Islet of Langerhans (tissue), 1 donor: ENCODE results near the gene G6PC3.
"Not testable (repeated sequence)": the region's sequence is repeated elsewhere in the genome, so short reads cannot be mapped to it uniquely, and the experiment has no call there.

Experiments
- FAIRE-seq: peaks from one replicate; lab custom pipeline; 2011; peaks lifted over from hg19 to GRCh38; lab: Jason Lieb, UNC

Gene G6PC3

DNA sequence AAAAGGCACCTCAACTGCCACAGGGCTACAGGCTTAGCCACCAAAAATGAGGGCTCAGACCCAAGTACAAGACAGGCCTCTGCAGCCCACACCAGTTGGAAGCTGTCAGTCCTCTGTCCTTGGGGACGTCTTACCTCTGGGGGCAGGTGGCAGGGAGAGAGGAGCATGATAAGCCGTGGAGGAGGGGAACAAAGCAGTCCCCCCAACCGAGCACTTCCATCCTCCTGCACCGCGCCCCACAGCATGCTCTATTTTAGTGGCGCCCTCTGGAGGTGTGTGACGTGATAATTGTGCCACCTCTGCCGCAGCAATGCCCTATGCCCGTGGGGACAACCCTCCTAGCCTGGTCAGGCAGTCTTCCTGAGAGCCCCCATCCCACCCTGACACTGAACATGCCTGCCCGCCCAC, 13.6 kb downstream of the G6PC3 start:
- FAIRE-seq: no peak

DNA sequence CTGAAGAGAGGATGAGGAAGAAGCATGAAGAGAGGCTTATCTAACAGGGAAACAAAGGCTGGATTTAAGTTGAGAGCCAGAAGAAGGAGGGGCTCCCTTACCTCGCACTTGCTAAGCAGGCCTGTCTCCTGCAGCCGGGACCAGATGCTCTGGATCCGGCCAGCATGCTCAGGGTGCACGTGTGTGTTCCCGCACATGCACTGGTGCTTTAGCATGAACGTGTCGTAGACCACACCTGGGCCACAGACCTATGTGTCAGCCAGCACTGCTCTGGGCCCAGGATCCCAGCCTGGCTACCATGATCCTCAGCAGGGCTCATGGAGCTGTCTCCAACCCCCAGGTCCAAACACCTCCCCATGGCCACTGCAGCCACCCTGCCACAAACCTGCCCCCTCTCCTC, 14.4 kb downstream of the G6PC3 start:
- FAIRE-seq: no peak

DNA sequence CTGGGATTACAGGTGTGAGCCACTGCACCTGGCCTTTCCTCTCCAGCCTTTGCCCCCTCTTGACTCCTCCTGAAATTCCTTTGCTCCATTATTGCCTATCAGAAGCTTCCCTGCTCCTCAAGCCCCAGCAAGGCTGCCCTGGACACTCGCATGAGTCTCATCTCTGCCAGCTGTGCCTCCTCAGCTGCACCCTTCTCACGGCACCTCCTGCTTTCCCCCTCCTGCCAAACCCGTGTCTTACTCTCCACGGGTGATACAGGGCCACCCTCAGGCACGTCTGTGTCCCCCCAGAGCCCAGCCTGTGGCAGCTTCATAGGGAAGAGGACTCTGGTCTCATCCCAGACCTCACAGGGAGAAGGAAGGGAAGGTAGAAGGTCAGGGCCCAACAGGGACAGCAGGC, 15.4 kb downstream of the G6PC3 start:
- FAIRE-seq: no peak

DNA sequence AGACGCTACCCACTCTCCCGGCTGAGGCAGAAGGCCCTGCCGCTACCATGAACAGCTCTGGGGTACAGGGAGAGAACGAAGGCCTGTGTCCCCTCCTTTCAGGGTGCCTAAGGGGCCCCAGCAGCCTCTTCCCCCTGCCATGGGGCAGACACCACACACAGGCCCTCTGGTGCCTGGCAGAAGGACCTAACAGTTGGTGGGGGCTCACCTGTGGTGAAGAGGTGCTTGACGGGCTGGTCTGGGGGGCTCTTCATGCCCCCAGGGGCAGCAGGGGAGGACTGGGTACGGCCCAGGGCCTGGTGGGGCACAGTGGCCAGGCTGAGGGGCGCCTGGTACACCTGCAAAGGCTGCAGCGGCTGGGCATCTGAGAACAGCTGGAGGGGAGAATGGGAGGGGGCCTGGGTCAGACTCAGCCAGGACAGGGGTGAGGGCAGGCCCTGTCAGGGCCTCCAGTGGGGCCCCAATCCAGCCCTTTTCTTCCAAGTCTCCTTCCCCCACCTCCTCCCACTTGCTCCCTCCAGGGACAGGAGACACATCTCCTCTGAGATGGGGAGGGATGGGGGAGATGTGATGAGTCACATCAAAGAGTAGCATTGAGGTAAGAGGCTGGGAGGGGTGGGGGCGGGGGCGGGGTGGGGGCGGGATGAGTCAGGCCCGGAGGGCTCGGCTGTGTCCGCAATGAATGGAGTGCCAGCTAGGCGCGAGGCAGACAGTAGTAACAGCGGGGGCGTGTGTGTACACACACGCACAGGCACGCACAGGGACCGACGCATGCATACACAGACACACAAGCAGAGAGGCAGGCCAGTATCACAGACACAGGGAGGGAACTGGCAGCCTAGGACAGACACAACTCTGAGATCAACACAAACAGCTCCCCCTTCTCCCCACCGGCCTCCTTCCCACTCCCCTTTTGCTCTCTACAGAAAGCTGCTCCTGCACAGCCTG, 16.1 kb downstream of the G6PC3 start:
- FAIRE-seq: no peak

DNA sequence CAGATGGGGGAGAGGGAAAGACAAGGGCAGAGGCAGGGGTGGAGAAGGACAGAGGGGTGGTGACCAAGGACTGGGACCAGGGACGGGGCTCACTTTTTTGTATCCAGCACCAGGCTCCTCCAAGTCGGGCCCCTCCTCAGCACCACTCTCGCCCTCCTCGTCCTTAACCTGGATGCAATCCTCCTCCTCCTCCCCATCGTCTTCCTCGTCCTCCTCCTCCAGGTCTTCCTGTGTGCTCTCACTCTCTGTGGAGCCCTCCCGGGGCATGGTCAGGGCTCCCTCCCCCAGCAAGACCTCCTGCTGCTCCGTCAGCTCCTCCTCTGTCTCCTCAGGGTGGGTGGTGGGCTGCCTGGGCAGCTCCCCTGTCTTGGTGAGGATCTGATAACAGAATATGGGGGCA, 16.8 kb downstream of the G6PC3 start:
- FAIRE-seq: no peak

DNA sequence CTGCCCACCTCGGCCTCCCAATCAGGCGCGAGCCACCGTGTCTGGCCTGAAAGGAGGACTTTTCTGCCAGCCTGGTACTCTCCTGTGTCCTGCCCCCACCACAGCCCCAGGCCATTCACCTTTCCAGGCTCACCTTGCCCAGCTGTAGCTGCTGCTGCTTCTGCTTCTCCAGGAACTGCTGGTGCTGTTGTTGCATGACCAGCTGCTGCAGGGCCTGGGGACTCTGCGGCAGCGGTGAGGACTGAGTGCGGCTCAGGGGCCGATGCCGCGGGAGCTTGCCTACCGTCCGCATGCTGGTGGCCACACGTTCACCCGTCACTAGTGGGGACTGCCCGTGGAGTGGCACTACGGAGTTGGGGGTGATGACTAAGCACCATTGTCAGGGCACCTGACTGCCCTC, 17.7 kb downstream of the G6PC3 start:
- FAIRE-seq: no peak

DNA sequence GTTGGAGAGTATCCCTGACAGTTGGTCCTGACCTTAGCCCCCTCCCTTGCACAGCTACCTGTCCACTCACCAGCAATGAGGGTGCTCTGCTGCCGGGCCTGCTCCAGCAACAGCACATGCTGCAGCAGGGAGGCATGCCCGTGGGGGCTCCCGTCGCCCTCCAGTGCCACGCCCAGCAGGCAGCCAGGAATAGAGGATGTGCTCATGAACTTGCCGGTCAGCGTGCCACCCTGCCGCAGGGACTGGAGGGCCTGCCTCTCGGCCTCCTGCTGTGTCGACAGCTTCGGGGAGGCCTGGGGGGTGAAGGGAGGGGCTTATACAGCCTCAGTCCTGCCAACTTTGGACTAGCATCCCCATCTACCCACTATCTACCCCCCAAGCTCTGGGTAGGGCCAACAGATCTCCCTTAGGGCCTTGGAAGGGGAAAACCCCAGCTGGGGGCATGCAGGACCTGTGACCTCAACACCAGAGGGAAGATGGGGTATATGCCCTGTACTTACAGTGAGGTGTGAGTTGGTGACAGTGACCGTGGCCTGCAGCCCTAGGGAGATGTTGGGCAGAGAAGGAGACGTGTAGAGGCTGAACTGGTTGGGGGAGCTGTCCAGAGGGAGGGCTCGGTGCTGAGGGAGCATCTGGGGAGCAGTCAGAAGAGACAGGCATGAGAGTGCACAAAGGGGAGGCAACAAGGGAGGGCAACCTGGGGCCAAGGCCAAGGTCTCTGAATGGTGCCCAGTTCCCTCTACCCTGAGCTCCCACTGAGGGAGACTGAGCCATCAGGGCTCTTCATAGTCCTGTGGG, 20.9 kb downstream of the G6PC3 start:
- no peak for FAIRE-seq

DNA sequence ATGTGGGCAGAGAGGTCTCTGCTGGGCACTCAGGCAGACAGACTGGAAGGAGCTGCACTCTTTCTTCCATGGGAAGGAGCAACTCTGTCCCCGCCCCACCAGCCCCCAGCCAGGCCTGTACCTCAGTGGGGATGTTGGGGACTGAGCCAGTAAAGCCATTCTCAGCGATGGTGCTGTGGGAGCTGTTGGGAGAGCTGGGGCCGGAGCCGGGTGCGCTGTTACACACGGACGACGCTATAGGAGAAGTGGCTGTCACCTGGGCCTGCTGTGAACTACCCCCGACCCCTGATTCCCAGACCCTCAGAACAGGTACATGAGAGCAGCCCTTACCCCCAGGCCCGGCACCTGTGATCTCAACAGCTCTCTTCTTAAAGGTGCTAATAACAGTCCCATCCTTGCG, 21.5 kb downstream of the G6PC3 start:
- FAIRE-seq: no peak

DNA sequence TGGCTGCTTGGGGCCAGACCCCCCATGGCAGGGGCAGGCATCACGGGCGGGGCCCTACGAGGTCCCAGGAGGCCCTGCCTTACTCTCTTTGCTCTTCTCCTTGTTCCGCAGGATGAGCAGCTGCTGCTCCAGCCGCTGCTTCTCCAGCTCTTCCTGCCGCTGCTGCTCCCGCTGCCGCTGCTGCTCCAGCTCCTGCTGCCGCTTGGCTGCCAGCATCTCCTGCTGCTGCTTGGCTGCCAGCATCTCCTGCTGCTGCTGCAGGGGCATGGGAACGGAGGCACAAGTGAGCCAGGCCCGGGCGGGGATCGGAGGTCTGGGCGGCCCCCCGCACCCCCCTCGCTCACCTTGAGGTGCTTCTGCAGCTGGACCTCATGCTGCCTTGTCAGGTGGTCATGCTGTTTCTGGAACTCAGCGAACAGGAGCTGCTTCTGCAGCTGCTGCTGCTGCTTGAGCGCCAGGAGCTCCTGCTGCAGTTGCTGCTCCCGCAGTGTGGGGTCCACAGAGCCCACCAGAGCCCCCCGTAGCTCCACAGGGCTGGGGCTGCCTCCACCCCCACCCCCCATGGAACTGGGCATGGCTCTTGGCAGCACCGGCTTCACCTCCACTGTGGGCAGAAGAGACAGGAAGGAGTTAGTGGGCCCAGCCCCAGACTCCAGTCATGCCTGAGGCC, 22.8 kb downstream of the G6PC3 start:
- no peak for FAIRE-seq

DNA sequence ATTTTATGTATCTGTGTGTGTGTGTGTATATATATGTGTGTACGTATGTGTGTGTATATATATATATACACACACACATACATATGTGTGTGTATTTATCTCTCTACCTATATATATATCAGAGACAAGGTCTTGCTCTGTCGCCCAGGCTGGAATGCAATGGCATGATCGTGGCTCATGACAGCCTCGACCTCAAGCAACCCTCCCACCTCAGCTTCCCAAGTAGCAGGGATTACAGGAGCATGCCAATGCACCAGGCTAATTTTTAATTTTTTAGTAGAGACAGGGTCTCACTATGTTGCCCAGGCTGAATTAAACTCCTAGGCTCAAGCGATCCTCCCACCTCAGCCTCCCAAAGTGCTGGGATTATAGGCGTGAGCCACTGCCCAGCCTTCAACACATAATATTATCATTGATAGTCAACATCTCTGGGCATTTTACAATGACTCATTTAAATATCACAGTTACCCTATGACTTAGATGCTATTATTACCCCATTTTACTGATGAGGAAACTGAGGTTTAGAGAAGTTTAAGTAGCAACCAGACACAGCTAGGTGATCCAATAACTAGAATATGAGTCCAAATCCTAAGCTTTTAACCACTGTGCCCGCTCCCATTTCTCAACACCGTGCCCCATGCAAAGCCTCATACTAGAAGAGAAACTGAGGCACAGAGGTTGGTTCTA, 24.3 kb downstream of the G6PC3 start:
- no peak for FAIRE-seq

DNA sequence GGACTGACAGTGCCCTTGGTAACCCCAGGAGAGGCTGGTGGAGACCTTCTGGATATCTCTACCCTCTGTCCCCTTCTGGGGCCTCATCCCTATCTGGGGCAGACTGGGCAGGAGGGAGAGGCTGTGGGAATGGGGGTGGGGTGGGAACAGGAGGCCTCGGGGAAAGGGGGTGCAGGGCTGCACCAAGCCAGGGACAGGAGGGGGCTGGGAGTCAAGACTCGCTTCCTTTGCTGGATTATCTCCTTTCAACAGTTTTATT, 24.8 kb downstream of the G6PC3 start:
- FAIRE-seq: no peak

DNA sequence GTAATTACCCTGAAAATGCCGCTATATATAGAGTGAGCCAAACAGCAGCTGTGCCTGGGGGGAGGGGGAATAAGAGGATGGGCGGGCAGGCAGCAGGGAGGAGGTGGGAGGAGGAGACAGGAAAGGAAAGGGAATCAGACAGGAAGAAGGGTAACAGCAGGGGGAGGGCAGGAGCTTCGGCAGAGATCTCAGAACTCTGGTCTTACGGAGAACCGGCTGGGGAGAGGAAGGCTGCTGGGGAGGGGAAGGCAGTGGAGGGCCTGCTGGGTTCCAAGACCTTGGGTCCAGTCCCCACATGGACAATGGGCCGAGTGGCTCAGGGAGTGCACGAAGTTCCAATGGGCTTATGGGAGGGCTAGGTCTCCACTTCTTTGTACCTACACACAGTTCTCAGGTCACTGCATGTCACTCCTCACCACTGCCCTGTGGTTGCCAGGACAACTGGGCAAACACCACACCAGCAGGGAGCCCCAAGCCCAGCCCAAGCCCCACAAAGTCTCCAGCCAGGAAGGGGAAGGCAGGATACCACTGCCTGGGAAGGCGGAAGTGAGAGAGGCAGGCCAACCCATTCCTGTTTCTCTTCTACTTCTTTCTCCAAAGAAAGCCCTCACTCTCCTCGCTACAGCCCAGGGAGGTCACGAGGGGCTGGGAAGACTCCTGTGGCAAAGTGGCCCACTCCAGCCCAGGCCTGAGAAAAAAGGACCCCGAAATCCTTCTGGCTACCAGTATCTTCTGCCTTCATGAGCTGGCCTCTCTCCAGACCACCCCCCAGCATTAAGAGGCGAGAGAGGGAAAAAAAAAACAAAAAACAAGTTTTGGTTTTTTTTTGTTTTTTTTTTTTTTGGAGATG, 25.3 kb downstream of the G6PC3 start:
- no peak for FAIRE-seq

DNA sequence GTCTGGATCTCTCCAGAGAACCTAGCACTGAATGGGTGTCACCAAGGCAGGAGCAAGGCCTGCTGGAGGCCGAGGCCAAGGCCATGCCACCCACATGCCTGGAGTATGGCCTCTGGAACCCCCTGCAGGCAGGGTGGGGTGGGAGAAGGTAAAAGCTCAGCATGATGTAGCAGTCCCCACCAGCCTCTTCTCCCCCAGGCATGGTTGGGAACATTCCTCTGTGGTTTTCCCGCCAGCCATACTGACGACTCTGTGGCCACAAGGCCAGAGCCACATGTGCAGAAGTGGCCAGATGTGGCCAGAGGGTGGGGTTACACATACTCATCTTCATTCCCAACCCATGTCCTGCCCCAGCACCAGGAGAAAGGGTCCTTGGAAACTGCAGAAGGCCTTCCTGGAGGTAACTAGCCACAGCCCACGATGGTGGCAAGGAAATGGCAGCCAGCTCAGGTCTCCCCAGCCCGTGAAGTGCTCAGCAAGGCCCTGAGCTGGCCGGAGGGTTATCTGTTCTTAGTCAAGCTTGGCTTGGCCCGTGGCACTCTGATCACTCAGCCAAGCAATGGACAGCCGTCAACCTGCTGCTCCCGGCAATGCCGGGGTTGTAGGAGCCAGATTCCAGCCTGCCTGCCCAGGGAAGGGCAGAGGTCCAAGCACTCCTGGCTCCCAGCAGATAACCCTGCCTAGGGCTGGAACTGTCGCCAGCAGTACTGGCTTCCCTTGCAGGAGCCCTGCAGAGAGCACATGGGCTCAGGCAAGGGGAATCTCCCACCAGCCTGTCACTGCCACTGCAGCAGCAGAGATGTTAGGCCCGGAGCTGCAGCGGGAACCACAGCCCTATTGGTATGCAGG, 26.8 kb downstream of the G6PC3 start:
- no peak for FAIRE-seq

DNA sequence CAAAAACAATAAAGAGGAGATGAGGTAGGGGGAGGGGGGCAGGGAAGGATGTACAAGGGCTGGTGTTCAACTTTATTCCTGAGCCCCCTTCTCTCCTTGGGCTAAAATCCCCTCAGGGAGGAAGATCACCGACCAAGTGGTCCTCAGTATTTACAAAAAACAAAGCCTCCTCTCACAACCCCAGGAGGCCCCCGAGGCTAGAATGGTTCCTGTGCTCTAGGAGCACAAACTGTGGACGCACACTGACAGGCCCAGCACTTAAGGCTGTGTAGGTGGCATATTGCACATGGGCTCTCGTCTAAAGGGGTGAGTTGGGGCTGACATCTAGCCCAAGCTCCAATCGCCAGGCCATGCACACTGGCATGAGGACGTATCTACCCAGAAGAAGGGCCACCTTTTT, 31.3 kb downstream of the G6PC3 start:
- not testable (repeated sequence) for FAIRE-seq

DNA sequence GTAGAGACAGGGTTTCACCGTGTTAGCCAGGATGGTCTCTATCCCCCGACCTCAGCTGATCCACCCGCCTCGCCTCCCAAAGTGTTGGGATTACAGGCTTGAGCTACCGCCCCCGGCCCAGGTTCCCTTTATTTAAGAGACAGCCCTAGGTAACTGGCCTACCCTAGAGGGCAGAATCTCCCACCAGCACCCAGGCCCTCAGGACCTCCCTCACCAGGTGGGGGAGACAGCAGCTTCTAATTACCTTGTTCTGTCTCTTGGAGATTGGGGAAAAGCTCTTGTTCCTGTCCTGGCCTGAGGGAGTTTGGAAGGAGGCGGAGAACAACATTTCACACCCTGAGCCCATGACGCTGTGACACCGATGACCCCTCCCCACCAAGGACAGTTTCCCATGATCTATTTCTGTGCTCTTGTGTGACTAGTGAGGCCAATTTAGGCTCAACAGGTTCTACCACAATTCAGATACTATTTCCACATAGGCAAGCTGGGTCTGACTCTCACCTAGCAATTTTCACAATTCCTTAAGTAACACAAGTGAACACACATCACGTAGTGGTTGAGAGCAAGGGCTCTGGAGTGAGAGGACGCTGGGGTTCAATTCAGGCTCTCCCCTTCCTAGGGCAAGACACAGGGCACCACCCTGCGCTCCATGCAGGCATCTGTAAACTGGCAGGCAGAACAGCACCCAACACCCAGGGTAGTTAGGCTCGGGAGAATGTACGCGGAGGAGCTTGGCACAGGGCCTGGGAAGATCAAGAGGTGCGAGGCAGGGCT, 32.5 kb downstream of the G6PC3 start:
- FAIRE-seq: no peak

DNA sequence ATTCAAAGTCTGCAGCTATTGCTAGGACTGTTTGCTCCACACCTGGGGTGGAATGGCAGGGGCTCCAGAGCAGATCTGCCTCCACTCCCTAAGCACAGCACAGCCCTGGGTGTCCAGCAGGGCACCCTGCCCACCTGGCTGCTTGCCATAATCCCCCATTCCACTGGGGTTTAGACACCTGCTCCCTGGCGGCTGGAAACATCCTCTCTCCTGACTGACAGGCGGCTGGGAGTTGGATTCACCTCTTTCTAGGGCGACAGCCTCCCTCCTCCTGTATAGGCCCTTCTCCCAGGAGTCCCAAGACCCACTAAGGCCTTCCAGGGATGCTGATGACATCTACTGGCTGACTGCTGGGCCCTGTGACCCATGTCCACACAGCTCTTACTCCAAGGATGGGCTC, 34.9 kb downstream of the G6PC3 start:
- no peak for FAIRE-seq

DNA sequence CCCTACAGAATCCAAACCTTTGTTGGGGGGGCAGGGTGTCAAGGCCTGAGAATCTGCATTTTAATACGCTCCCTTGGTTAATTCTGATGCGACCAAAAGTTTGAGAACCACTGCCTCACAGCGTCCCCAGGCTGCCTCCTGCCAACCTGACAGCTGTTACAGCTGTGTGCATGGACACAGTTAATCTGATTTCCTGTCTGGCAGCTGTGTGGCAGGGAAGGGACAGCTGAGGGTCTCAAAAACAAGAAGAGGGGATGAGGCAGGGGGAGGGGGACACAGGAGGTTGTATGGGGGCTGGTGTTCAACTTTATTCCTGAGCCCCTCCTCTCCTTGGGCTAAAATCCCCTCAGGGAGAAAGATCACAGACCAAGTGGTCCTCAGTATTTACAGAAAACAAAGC, 35.4 kb downstream of the G6PC3 start:
- FAIRE-seq: no peak

DNA sequence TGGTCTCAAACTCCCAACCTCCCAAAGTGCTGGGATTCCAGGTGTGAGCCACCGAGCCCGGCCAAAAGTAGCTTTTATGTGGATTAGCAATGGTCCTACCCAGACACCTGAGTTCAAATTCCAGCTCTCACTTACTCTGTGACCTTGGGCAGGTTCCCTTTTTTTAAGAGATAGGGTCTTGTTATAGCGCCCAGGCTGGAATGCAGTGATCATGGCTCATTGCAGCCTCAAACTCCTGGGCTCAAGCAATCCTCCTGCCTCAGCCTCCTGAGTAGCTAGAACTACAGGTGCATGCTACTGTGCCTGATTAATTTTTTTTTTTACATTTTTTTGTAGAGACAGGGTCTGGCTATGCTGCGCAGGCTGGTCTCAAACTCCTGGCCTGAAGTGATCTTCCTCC, 36.3 kb downstream of the G6PC3 start:
- FAIRE-seq: no peak

DNA sequence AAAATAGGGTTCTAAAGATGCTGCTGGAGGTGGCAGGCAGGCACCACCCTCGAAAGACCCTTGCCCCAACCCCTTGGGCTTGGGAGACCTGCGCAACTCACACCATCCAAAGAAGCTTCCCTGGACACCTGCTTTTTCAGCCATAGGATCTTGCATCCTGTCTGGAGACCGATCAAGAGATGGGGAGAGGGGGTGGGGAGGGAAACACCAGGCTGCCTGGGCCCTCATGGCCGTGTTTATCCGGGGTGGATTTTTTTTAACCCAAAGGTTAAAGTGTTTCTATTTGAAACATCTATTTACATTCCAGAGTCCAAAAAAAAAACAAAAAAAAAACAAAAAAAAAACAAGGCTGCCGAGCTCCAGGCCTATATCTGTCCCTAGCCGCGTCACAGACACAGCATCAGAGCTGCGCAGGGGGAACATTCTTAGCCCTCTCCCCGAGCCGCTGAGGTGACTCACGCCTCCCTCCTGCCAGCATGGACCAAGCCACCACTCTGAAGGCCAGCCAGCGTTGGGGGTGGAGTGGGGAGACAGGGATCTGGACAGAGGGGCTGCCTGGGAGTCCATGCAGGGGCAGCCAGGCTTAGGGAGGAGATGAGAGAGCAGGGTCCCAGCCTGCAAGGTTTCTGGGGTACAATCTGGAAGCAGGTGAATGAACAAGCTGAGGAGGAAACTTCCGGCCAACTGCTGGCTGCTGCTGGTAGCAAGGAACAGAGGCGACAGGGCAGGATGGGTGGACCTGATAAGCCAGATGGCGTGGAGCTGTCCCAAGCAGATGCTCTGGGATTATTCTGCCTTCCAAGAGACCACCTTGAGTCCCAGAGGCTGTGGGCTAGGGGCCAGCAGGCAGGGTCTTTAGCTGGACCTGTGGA, 38.1 kb downstream of the G6PC3 start:
- no peak for FAIRE-seq
